Activated naive CD8-positive, alpha-beta T cell (primary cell): ENCODE results near the gene GXYLT2.

Experiments
- H3K27ac Mint-ChIP-seq: one replicate; pipeline ENCODE4 v1.8.0; 2021; ENCODE audit warnings: mixed read lengths
- H3K27me3 Mint-ChIP-seq: one replicate; pipeline ENCODE4 v1.8.0; 2021; ENCODE audit warnings: mixed read lengths
- H3K36me3 Mint-ChIP-seq: one replicate; pipeline ENCODE4 v1.8.0; 2021; ENCODE audit warnings: mixed read lengths
- H3K4me1 Mint-ChIP-seq: one replicate; pipeline ENCODE4 v1.8.0; 2021; ENCODE audit warnings: low read depth, mixed read lengths
- H3K4me3 Mint-ChIP-seq: one replicate; pipeline ENCODE4 v1.8.0; 2021; ENCODE audit warnings: mild to moderate bottlenecking, mixed read lengths
- H3K9me3 Mint-ChIP-seq: one replicate; pipeline ENCODE4 v1.8.0; 2021; ENCODE audit warnings: low read depth, mixed read lengths

GXYLT2 gene

DNA sequence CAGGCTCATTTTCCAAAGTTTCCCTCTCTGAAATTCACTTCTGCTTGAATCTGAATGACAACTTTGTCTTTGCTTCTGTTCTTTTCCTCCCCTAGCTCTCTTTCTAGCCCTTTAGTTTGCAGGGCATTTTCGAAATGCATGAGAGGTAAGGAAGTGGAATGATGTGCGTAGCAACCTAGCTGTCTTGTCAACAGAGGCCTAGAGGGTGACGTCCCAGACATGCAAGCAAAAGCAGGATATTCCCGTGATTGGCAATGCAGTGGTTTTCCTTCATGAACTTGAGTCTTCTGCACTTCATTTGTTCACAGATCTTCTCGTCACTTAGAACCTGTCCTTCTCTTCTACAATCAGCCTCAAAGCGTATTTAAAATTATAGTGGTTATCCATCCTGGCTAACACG, 56.9 kb downstream of the GXYLT2 start:
- Mint-ChIP-seq H3K36me3 (no peaks in the 10 kb centered on the region), H3K27ac (no peak overlapping the region), H3K27me3 (no peaks in the 10 kb centered on the region), H3K9me3 (no peaks in the 10 kb centered on the region), H3K4me3 (no peak overlapping the region), H3K4me1 (no peaks in the 10 kb centered on the region)

DNA sequence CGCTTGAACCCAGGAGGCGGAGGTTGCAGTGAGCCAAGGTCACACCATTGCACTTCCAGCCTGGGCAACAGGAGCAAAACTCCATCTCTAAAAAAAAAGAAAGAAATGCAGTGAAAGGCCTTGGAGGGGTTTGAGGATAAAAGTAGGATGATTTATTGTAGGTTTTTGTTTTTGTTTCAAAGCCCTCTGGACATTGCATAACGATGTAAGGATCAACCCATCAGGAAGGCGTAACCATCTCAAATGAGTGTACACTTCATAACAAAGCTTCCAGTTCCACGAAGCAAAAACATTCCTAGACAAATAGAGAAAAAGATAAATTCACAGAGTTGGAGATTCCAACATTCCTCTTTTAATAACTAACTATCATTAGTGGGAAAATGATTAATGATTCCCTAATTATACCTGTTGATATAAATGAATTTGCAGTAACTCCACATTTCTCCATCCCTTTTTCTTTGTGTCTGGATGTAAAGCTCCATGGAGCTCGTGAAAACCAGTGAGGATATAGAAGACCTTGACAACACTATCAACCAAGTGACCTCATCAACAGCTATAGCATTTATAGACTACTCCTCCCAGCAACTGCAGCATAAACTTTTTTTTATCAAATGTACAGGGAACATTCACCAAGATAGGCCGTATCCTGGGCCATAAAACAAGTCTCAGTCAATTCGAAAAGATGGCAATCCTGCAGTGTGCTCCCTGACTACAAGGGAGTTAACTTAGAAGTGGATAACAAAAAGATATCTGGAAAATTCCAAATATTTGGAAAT, 60.1 kb downstream of the GXYLT2 start:
- Mint-ChIP-seq H3K27ac (no peak overlapping the region), H3K9me3 (no peaks in the 10 kb centered on the region), H3K36me3 (no peaks in the 10 kb centered on the region), H3K4me3 (no peak overlapping the region), H3K27me3 (no peaks in the 10 kb centered on the region), H3K4me1 (peaks cover 12% of the 10 kb centered on the region)

DNA sequence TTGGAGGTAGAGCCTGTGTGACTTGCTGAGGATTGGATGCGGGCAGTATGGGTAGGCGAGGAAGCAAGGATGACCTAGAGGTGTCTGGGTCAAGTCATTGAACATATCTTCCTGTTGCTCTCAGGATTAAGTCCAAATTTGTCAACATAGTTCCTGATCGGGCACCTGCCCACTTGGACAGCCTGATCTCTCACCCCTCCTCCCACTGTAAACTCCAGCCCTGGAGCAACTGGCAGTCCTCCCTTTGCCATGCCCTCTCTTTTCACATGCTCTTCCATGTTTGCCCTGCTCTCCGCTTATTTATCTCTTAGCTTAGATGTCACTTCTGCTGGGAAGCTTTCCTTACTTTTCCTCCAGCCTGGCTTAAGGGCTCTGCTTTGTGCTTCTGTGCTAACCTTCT, 61.2 kb downstream of the GXYLT2 start:
- H3K27me3 Mint-ChIP-seq, result no peaks in the 10 kb centered on the region
- H3K9me3 Mint-ChIP-seq, result no peaks in the 10 kb centered on the region
- H3K36me3 Mint-ChIP-seq, result no peaks in the 10 kb centered on the region
- no peak overlapping the region for H3K27ac Mint-ChIP-seq
- H3K4me3 Mint-ChIP-seq, result no peak overlapping the region
- H3K4me1 Mint-ChIP-seq, result peaks cover 12% of the 10 kb centered on the region

DNA sequence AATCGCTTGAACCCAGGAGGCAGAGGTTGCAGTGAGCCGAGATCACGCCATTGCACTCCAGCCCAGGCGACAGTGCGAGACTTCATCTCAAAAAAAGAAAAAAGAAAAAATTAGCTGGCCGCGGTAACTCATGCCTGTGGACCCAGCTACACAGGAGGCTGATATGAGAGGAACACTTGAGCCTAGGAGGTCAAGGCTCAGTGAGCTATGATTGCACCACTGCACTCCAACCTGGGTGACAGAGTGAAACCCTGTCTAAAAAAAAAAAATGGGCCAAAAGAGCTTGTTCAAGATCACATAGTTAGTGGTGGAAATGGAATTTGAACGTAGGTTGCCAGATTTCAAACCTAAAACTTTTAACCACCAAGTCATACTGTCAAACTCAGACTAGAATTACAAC, 62.5 kb downstream of the GXYLT2 start:
- peak overlapping the region; percentile 46 for H3K27ac Mint-ChIP-seq
- H3K36me3 Mint-ChIP-seq, result no peaks in the 10 kb centered on the region
- no peaks in the 10 kb centered on the region for H3K9me3 Mint-ChIP-seq
- H3K4me3 Mint-ChIP-seq, result no peak overlapping the region
- H3K4me1 Mint-ChIP-seq, result peaks cover 12% of the 10 kb centered on the region
- no peaks in the 10 kb centered on the region for H3K27me3 Mint-ChIP-seq

DNA sequence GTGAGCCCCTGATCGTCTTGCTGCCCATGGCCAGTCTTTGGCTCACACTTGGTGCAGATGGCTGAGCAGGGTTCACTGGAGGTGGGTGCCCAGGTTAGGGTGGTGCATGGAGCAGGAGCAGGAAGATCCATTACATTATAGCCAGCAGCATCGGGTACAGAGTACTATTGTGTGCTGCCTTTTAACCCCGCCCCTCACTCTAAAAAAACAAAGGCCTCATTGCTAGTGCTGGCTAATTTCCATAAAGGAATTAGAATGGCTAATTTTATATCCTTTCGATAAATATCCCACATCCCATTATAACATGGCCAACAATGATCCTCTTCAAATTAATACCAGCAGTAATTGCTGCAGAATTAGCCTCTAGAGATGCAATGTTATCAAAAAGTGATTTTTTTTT, 63.0 kb downstream of the GXYLT2 start:
- no peak overlapping the region for H3K4me3 Mint-ChIP-seq
- peaks cover 12% of the 10 kb centered on the region for H3K4me1 Mint-ChIP-seq
- H3K27ac Mint-ChIP-seq, result peak overlapping the region; percentile 46

DNA sequence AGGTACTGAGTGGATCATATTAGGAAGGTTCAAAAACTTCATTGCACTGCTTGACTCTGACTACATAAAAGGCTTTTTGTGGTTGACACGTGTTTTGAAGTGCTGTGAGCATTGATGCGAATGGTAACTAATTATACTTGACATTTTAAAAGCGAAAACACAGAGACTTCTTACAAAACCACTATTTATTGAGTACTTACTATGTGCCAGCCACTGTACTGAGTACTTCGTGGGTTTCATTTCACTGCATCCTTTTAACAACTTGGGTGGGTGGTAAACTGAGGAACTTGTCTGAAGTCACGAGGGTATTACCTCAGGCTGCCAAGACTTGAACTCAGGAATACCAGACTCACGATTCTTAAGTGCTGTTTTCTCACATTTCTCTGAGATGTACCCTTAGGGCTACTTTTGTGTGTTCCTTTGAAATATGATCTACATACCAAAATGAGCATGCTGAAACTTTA, 63.4 kb downstream of the GXYLT2 start:
- H3K4me3 Mint-ChIP-seq, result no peak overlapping the region
- no peaks in the 10 kb centered on the region for H3K36me3 Mint-ChIP-seq
- H3K9me3 Mint-ChIP-seq, result no peaks in the 10 kb centered on the region
- no peaks in the 10 kb centered on the region for H3K27me3 Mint-ChIP-seq
- H3K27ac Mint-ChIP-seq, result no peak overlapping the region
- peaks cover 12% of the 10 kb centered on the region for H3K4me1 Mint-ChIP-seq

More for the DNA sequence above, 63.0 kb downstream of the GXYLT2 start:
- Mint-ChIP-seq H3K27me3 (no peaks in the 10 kb centered on the region), H3K9me3 (no peaks in the 10 kb centered on the region), H3K36me3 (no peaks in the 10 kb centered on the region)

DNA sequence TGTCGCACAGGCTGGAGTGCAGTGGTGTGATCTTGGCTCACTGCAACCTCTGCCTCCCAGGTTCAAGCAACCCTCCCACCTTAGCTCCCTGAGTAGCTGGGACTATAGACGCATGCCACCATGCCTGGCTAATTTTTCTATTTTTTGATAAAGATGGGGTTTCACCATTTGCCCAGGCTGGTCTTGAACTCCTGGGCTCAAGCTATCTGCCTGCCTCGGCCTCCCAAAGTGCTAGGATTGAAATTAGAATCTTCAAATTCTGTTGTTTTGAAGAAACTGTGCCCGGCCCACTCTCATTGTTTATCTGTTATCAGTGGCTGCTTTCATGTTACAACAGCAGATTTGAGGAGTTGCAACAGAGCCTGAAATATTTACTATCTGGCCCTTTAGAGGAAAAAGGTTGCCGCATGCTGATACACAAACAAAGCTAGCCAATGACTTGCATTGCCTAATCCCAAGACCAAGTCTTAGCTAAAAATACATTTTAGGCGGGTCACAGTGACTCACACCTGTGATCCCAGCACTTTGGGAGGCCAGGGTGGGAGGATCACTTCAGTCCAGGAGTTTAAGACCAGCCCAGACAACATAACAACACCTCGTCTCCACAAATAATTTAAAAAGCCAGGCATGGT, 65.6 kb downstream of the GXYLT2 start:
- Mint-ChIP-seq H3K27me3 (no peaks in the 10 kb centered on the region), H3K4me1 (peaks cover 12% of the 10 kb centered on the region), H3K9me3 (no peaks in the 10 kb centered on the region), H3K27ac (no peak overlapping the region), H3K4me3 (no peak overlapping the region), H3K36me3 (no peaks in the 10 kb centered on the region)

DNA sequence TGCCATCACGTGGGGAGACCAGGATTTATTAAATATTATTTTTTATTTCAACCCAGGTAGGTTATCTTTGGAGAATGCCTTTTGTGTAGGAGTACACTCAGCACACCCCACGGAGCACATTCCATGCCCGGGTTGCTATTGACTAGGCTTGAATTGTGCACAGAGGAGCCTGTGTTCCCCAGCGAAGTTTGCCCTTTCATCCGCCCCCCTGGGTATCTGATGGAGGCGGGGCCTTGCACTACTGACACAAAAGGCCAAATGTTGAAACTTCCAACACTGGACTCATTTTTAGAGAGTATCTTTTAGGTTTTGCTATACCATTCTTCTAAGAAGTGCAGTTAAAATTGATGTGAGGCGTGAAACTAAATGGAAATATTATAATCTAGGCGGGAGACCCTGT, 69.5 kb downstream of the GXYLT2 start:
- H3K4me1 Mint-ChIP-seq, result peaks cover 7% of the 10 kb centered on the region
- no peaks in the 10 kb centered on the region for H3K9me3 Mint-ChIP-seq
- H3K27me3 Mint-ChIP-seq, result no peaks in the 10 kb centered on the region
- no peak overlapping the region for H3K4me3 Mint-ChIP-seq
- H3K27ac Mint-ChIP-seq, result no peak overlapping the region
- H3K36me3 Mint-ChIP-seq, result no peaks in the 10 kb centered on the region

DNA sequence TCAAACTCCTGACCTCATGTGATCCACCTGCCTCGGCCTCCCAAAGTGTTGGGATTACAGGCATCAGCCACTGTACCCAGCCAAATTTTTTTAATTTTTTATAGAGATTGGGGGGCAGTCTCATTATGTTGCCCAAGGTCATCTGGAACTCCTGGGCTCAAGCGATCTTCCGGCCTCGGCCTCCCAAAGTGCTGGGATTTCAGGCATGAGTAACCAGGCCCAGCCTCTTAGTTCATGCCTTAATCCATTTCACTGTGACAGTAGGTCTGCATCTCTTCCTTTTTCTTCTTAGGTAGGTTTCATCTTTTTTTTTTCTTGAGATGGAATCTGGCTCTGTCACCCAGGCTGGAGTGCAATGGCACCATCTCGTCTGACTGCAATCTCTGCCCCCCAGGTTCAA, 71.5 kb downstream of the GXYLT2 start:
- no peak overlapping the region for H3K27ac Mint-ChIP-seq
- no peaks in the 10 kb centered on the region for H3K9me3 Mint-ChIP-seq
- no peak overlapping the region for H3K4me3 Mint-ChIP-seq
- no peaks in the 10 kb centered on the region for H3K36me3 Mint-ChIP-seq
- H3K27me3 Mint-ChIP-seq, result no peaks in the 10 kb centered on the region
- peaks cover 7% of the 10 kb centered on the region for H3K4me1 Mint-ChIP-seq

DNA sequence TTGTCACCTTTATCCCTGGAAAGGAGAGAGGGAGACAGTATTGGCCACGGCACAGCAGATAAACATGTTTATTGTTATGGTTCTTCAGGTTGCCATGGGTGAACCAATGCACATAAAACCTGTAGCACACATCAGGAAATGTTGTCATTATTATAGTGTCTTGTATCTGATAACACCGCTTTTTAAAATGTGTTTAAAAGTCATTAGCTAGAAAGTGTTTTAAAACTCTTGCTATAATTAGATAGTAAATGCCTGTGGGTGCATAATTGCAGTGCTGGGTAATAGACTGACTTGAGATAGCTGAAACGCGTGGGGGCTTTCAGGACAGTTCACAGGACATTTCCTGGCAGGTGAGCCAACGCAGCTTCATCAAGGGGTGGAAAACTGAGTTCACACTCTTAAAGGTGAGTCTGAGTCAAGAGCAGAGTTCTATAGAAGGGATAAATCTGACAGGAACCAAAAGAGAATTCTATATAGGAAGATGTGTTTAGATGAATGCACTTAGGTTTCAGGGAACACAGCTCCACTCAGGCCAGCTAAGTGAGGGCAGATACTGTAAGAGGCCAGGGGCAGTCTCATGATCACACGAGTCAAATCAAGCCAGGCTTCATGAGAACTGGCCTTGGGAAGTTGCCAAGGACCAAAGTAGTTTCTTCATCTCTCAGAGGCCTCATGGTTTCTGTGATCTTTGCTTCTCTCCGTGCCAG, 73.1 kb downstream of the GXYLT2 start:
- H3K36me3 Mint-ChIP-seq, result no peaks in the 10 kb centered on the region
- no peak overlapping the region for H3K4me3 Mint-ChIP-seq
- no peak overlapping the region for H3K27ac Mint-ChIP-seq
- H3K4me1 Mint-ChIP-seq, result peaks cover 23% of the 10 kb centered on the region
- no peaks in the 10 kb centered on the region for H3K27me3 Mint-ChIP-seq
- no peaks in the 10 kb centered on the region for H3K9me3 Mint-ChIP-seq

DNA sequence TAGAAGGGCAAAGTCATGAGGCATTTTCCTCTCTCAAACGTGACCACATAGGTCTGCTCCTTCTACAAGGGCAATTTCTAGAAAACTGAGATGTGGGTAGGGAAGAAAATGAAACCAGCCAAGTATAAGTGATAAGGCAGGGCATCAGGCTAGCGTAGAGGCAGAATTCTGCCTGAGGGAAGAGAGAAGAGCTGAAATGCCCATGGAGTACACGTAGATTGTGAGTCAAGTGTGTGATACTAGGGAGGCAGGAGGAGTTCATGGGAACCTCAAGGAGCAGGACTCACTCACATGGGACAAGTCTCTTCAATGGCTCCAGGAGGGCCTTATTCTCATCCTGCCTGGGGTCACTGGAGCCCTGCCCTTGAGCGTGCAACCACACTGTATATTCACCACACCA, 73.9 kb downstream of the GXYLT2 start:
- Mint-ChIP-seq H3K36me3 (no peaks in the 10 kb centered on the region), H3K4me1 (peaks cover 26% of the 10 kb centered on the region), H3K9me3 (no peaks in the 10 kb centered on the region), H3K27ac (no peak overlapping the region), H3K4me3 (no peak overlapping the region), H3K27me3 (no peaks in the 10 kb centered on the region)

DNA sequence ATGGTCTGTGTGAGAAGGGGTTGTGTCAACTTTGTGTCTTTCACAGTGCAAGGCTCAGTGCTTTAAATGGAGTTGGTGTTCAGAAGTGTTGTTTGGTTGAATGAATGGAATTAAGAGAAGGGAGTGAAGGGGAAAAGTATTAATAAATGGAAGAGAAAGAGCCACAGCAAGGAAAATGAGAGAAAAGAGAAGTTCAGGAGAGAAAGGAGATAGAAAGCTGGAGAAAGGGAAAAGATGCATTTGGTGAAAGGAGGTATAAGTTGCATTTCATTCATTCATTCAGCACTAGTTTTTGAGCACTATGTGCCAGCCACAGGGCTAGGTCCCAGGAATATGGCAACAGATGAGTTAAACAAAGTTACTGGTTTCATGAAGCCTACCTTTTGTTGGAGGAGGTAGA, 74.5 kb downstream of the GXYLT2 start:
- no peaks in the 10 kb centered on the region for H3K36me3 Mint-ChIP-seq
- H3K27ac Mint-ChIP-seq, result peak overlapping the region; percentile 8
- H3K9me3 Mint-ChIP-seq, result no peaks in the 10 kb centered on the region
- H3K4me1 Mint-ChIP-seq, result peaks cover 26% of the 10 kb centered on the region
- no peaks in the 10 kb centered on the region for H3K27me3 Mint-ChIP-seq
- H3K4me3 Mint-ChIP-seq, result no peak overlapping the region

DNA sequence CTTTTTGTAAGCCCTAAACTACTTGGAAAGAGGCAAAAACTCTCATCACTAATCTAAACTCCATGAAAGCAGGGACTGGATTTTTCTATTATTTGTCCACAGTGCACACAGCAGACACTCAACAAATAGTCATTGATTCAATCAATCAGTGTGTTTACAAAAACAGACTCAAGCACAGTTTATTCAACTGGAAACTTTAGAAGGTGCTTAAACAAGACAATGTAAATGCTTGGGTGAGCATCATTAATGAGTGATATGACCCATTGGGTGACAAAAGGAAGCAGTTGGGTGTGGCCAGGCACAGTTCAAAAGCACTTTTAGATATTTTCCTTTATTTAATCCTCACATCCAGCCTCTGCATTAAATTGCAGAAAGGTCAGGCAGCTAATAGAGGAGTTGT, 76.8 kb downstream of the GXYLT2 start:
- Mint-ChIP-seq H3K36me3 (no peaks in the 10 kb centered on the region), H3K27me3 (no peaks in the 10 kb centered on the region), H3K27ac (no peak overlapping the region), H3K9me3 (no peaks in the 10 kb centered on the region), H3K4me3 (no peak overlapping the region), H3K4me1 (peaks cover 26% of the 10 kb centered on the region)

DNA sequence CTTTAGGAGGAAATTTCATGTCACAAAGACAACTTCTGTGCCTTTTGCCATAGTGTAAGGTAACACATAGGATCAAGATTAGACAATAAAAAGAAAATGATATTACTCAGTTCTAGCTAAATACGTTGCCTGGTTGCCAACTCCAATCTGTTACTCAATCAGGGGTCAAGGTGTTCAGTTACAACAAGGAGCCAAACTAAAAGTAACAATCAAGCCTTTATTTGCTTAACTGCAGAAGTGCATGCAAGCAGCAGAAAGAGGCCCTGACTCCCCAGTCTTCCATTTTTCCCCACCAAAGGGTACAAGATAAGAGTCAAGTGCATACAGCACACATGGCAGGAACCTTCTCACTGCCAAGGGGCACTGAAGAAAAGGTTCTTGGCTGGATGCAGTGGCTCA, 80.4 kb downstream of the GXYLT2 start:
- no peaks in the 10 kb centered on the region for H3K9me3 Mint-ChIP-seq
- H3K4me3 Mint-ChIP-seq, result no peak overlapping the region
- peaks cover 19% of the 10 kb centered on the region for H3K4me1 Mint-ChIP-seq
- no peak overlapping the region for H3K27ac Mint-ChIP-seq
- no peaks in the 10 kb centered on the region for H3K27me3 Mint-ChIP-seq
- no peaks in the 10 kb centered on the region for H3K36me3 Mint-ChIP-seq

DNA sequence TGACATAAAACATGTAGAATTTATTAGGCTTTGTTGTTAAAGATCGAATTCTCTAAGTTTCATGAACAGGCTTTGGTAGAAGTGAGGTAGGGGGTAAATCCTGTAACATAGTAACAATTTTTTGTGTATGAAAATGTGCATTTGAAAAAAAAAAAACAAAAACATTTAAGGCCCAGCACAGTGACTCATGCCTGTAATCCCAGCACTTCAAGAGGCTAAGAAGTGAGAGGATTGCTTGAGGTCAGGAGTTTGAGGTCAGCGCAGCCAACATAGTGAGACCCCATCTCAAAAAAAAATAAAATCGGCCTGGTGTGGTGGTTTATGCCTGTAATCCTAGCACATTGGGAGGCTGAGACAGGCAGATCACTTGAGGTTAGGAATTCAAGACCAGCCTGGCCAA, 81.9 kb downstream of the GXYLT2 start:
- Mint-ChIP-seq H3K4me3 (no peak overlapping the region), H3K27me3 (no peaks in the 10 kb centered on the region), H3K27ac (no peak overlapping the region)

More for the DNA sequence above, 81.9 kb downstream of the GXYLT2 start:
- H3K36me3 Mint-ChIP-seq, result no peaks in the 10 kb centered on the region
- H3K9me3 Mint-ChIP-seq, result no peaks in the 10 kb centered on the region
- peaks cover 15% of the 10 kb centered on the region for H3K4me1 Mint-ChIP-seq
